GM23338 (cell line): ENCODE data around the gene RPLP1. TPM values are rescaled to one million over a fixed set of nuclear protein-coding genes. Genes with fewer than 3 reads are reported as not detected.

Experiments
- ATAC-seq: fragments of 200-7000 bp; cut with Tn5 transposase; 3 replicates; pipeline ENCODE4 v1.9.1; 2020
- DNase-seq: peaks from one replicate; pipeline ENCODE4 v3.0.0-alpha.2; 2015; ENCODE audit warnings: low spot score
- H2AFZ ChIP-seq: fragments of 200-600 bp; sonication (generic); 2 replicates; pipeline ENCODE4 v1.8.0; 2016; ENCODE audit warnings: antibody characterized with exemption, mild to moderate bottlenecking, moderate library complexity
- H3F3A ChIP-seq: fragments of 200-600 bp; sonication (generic); replicated peaks from 2 replicates; pipeline ENCODE4 v1.8.0; 2017; ENCODE audit warnings: antibody characterized with exemption, mixed run types, low read depth
- H3K27ac ChIP-seq: fragments of 200-600 bp; sonication (generic); 2 replicates; pipeline ENCODE4 v1.6.1; 2016; ENCODE audit warnings: low read depth
- H3K27me3 ChIP-seq: fragments of 200-600 bp; sonication (generic); 2 replicates; pipeline ENCODE4 v1.8.0; 2016; ENCODE audit warnings: mild to moderate bottlenecking, mixed run types, moderate library complexity; ENCODE audit not compliant: insufficient read depth
- H3K36me3 ChIP-seq: fragments of 200-600 bp; sonication (generic); 2 replicates; pipeline ENCODE4 v1.8.0; 2016; ENCODE audit warnings: mild to moderate bottlenecking; ENCODE audit not compliant: insufficient read depth
- H3K4me1 ChIP-seq: fragments of 200-600 bp; sonication (generic); 2 replicates; pipeline ENCODE4 v1.8.0; 2016; ENCODE audit warnings: mild to moderate bottlenecking, moderate library complexity; ENCODE audit not compliant: insufficient read depth
- H3K4me2 ChIP-seq: fragments of 200-600 bp; sonication (generic); 2 replicates; pipeline ENCODE4 v1.7.1; 2017; ENCODE audit warnings: mixed run types
- H3K4me3 ChIP-seq: fragments of 200-600 bp; sonication (generic); 2 replicates; pipeline ENCODE4 v1.6.1; 2016; ENCODE audit warnings: mixed run types
- H3K79me2 ChIP-seq: fragments of 200-600 bp; sonication (generic); replicated peaks from 2 replicates; pipeline ENCODE4 v1.8.0; 2017; ENCODE audit warnings: mild to moderate bottlenecking; ENCODE audit not compliant: insufficient read depth
- H3K9me2 ChIP-seq: fragments of 200-600 bp; sonication (generic); 2 replicates; pipeline ENCODE4 v1.8.0; 2017; ENCODE audit not compliant: insufficient read depth
- H4K20me1 ChIP-seq: fragments of 200-600 bp; sonication (generic); replicated peaks from 2 replicates; pipeline ENCODE4 v1.8.0; 2017; ENCODE audit warnings: mild to moderate bottlenecking; ENCODE audit not compliant: insufficient read depth
- H3K27ac Mint-ChIP-seq: 2 replicates; pipeline ENCODE4 v1.8.0; 2020; ENCODE audit warnings: inconsistent platforms, mild to moderate bottlenecking, moderate library complexity, mixed read lengths
- H3K27me3 Mint-ChIP-seq: 3 replicates; pipeline ENCODE4 v1.8.0; 2022; ENCODE audit warnings: low read depth, mild to moderate bottlenecking, moderate library complexity, mixed read lengths, inconsistent platforms; ENCODE audit not compliant: insufficient read depth, poor library complexity
- H3K36me3 Mint-ChIP-seq: 3 replicates; pipeline ENCODE4 v1.8.0; 2021; ENCODE audit warnings: low read depth, mild to moderate bottlenecking, inconsistent platforms, moderate library complexity, mixed read lengths
- H3K4me1 Mint-ChIP-seq: 3 replicates; pipeline ENCODE4 v1.8.0; 2020; ENCODE audit warnings: mild to moderate bottlenecking, inconsistent platforms, mixed read lengths
- H3K4me3 Mint-ChIP-seq: 3 replicates; pipeline ENCODE4 v1.8.0; 2021; ENCODE audit warnings: moderate library complexity, mild to moderate bottlenecking, inconsistent platforms, mixed read lengths
- H3K9me3 Mint-ChIP-seq: 3 replicates; pipeline ENCODE4 v1.8.0; 2020; ENCODE audit warnings: moderate library complexity, mild to moderate bottlenecking, inconsistent platforms, mixed read lengths
- CTCF ChIP-seq, 2 experiments: fragments of 200-600 bp in 1 of 2; sonication (generic) in 1 of 2; conservative IDR thresholded peaks; 2 replicates each; pipeline versions ENCODE4 v1.5.1 to v1.6.1; 2016 to 2017; ENCODE audit warnings: antibody characterized with exemption in 2 of 2, low read depth in 2 of 2, mild to moderate bottlenecking in 2 of 2, moderate library complexity in 1 of 2
- EZH2phosphoT487 ChIP-seq: fragments of 200-600 bp; sonication (generic); IDR thresholded peaks from one replicate; pipeline ENCODE4 v1.8.1; 2018; ENCODE audit warnings: antibody characterized with exemption; ENCODE audit not compliant: unreplicated experiment
- JUNB ChIP-seq: IDR thresholded peaks from one replicate; pipeline ENCODE4 v1.6.1; 2016; ENCODE audit warnings: antibody characterized with exemption; ENCODE audit not compliant: unreplicated experiment
- NANOG ChIP-seq: IDR thresholded peaks from 2 replicates; pipeline ENCODE4 v1.6.1; 2016; ENCODE audit warnings: antibody characterized with exemption, borderline replicate concordance
- POLR2AphosphoS5 ChIP-seq: IDR thresholded peaks from 2 replicates; pipeline ENCODE4 v1.6.1; 2016; ENCODE audit warnings: antibody characterized with exemption, low read depth
- STAT1 ChIP-seq: IDR thresholded peaks from one replicate; pipeline ENCODE4 v1.6.1; 2016; ENCODE audit warnings: antibody characterized with exemption; ENCODE audit not compliant: unreplicated experiment
- ZNF331 ChIP-seq: fragments of 250-450 bp; sonication (Bioruptor Pico); IDR thresholded peaks from 2 replicates; pipeline ENCODE4 v1.5.0; 2020; ENCODE audit warnings: low read depth, mild to moderate bottlenecking, moderate library complexity
- polyA plus RNA-seq: library from polyadenylated mRNA; unstranded; fragments of >200 nt; fragmentation: Nextera tagmentation; extraction: Ambion mirVana; gene quantifications from 2 replicates; pipeline ENCODE4 v1.2.1, GENCODE V29; 2016
- total RNA-seq: library from RNA; depleted of rRNA; stranded (reverse); fragments of >200 nt; shearing (Covaris generic); gene quantifications from 2 replicates; pipeline ENCODE4 v1.2.3, GENCODE V29; 2014
- TF ChIP-seq, protein P1 (sequence below): IDR thresholded peaks from one replicate; pipeline ENCODE4 v1.6.1; 2018; ENCODE audit warnings: antibody characterized with exemption; ENCODE audit not compliant: unreplicated experiment
- TF ChIP-seq, protein P2 (sequence below): fragments of 250-450 bp; sonication (Bioruptor Pico); IDR thresholded peaks from 2 replicates; pipeline ENCODE4 v1.5.0; 2020; ENCODE audit warnings: mild to moderate bottlenecking, moderate library complexity

RPLP1 gene
- total and polyA plus RNA-seq, 2 experiments from 2014 or later: 283 to 3,258 TPM

- TF ChIP-seq CTCF (conservative IDR thresholded peaks at IDR 0.05; ENCODE audit: low read depth in 2 of 2) (no peak), ZNF331 (CRISPR knock-in tag) (no peak), NANOG (no peak), POLR2AphosphoS5 (no peak), JUNB (no peak), EZH2phosphoT487 (no peak)
- TF ChIP-seq, protein P1, sequence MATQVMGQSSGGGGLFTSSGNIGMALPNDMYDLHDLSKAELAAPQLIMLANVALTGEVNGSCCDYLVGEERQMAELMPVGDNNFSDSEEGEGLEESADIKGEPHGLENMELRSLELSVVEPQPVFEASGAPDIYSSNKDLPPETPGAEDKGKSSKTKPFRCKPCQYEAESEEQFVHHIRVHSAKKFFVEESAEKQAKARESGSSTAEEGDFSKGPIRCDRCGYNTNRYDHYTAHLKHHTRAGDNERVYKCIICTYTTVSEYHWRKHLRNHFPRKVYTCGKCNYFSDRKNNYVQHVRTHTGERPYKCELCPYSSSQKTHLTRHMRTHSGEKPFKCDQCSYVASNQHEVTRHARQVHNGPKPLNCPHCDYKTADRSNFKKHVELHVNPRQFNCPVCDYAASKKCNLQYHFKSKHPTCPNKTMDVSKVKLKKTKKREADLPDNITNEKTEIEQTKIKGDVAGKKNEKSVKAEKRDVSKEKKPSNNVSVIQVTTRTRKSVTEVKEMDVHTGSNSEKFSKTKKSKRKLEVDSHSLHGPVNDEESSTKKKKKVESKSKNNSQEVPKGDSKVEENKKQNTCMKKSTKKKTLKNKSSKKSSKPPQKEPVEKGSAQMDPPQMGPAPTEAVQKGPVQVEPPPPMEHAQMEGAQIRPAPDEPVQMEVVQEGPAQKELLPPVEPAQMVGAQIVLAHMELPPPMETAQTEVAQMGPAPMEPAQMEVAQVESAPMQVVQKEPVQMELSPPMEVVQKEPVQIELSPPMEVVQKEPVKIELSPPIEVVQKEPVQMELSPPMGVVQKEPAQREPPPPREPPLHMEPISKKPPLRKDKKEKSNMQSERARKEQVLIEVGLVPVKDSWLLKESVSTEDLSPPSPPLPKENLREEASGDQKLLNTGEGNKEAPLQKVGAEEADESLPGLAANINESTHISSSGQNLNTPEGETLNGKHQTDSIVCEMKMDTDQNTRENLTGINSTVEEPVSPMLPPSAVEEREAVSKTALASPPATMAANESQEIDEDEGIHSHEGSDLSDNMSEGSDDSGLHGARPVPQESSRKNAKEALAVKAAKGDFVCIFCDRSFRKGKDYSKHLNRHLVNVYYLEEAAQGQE: no peak
Measured at GRCh38 chr15:69405110-69405509, 47.5 kb upstream of the RPLP1 start (continued).

GRCh38 chr15:69407719-69408400, 44.8 kb upstream of the RPLP1 start:
- Mint-ChIP-seq H3K4me3 (no peak overlapping the region), H3K4me1 (peaks cover 3% of the 10 kb centered on the region; the same call in 1 of the 3 replicates), H3K9me3 (no peaks in the 10 kb centered on the region), H3K27ac (no peak overlapping the region), H3K27me3 (no peaks in the 10 kb centered on the region), H3K36me3 (no peaks in the 10 kb centered on the region)
- Histone ChIP-seq H3K27me3 (no peaks in the 10 kb centered on the region), H3K79me2 (no peaks in the 10 kb centered on the region), H3F3A (no peaks in the 10 kb centered on the region), H3K27ac (no peak overlapping the region), H3K36me3 (no peaks in the 10 kb centered on the region), H3K4me3 (no peak overlapping the region), H3K4me1 (no peaks in the 10 kb centered on the region; the same call in 1 of the 2 replicates), H3K9me2 (no peaks in the 10 kb centered on the region), H3K4me2 (no peak overlapping the region), H4K20me1 (no peaks in the 10 kb centered on the region), H2AFZ (no peak overlapping the region)
- DNase-seq: no peak
- no peak for ATAC-seq
- TF ChIP-seq, protein P2, sequence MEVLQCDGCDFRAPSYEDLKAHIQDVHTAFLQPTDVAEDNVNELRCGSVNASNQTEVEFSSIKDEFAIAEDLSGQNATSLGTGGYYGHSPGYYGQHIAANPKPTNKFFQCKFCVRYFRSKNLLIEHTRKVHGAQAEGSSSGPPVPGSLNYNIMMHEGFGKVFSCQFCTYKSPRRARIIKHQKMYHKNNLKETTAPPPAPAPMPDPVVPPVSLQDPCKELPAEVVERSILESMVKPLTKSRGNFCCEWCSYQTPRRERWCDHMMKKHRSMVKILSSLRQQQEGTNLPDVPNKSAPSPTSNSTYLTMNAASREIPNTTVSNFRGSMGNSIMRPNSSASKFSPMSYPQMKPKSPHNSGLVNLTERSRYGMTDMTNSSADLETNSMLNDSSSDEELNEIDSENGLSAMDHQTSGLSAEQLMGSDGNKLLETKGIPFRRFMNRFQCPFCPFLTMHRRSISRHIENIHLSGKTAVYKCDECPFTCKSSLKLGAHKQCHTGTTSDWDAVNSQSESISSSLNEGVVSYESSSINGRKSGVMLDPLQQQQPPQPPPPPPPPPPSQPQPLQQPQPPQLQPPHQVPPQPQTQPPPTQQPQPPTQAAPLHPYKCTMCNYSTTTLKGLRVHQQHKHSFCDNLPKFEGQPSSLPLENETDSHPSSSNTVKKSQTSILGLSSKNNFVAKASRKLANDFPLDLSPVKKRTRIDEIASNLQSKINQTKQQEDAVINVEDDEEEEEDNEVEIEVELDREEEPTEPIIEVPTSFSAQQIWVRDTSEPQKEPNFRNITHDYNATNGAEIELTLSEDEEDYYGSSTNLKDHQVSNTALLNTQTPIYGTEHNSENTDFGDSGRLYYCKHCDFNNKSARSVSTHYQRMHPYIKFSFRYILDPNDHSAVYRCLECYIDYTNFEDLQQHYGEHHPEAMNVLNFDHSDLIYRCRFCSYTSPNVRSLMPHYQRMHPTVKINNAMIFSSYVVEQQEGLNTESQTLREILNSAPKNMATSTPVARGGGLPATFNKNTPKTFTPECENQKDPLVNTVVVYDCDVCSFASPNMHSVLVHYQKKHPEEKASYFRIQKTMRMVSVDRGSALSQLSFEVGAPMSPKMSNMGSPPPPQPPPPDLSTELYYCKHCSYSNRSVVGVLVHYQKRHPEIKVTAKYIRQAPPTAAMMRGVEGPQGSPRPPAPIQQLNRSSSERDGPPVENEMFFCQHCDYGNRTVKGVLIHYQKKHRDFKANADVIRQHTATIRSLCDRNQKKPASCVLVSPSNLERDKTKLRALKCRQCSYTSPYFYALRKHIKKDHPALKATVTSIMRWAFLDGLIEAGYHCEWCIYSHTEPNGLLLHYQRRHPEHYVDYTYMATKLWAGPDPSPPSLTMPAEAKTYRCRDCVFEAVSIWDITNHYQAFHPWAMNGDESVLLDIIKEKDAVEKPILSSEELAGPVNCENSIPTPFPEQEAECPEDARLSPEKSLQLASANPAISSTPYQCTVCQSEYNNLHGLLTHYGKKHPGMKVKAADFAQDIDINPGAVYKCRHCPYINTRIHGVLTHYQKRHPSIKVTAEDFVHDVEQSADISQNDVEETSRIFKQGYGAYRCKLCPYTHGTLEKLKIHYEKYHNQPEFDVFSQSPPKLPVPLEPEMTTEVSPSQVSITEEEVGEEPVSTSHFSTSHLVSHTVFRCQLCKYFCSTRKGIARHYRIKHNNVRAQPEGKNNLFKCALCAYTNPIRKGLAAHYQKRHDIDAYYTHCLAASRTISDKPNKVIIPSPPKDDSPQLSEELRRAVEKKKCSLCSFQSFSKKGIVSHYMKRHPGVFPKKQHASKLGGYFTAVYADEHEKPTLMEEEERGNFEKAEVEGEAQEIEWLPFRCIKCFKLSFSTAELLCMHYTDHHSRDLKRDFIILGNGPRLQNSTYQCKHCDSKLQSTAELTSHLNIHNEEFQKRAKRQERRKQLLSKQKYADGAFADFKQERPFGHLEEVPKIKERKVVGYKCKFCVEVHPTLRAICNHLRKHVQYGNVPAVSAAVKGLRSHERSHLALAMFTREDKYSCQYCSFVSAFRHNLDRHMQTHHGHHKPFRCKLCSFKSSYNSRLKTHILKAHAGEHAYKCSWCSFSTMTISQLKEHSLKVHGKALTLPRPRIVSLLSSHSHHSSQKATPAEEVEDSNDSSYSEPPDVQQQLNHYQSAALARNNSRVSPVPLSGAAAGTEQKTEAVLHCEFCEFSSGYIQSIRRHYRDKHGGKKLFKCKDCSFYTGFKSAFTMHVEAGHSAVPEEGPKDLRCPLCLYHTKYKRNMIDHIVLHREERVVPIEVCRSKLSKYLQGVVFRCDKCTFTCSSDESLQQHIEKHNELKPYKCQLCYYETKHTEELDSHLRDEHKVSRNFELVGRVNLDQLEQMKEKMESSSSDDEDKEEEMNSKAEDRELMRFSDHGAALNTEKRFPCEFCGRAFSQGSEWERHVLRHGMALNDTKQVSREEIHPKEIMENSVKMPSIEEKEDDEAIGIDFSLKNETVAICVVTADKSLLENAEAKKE (CRISPR knock-in tag): no peak
- no peak for TF ChIP-seq CTCF (conservative IDR thresholded peaks at IDR 0.05; ENCODE audit: low read depth in 2 of 2)
- no peak for TF ChIP-seq STAT1
- no peak for TF ChIP-seq POLR2AphosphoS5
